HG03039 (cell line): Measurements from ENCODE around the gene FUBP1.
"Not testable (repeated sequence)": the region's sequence is repeated elsewhere in the genome, so short reads cannot be mapped to it uniquely, and the experiment has no call there.

Experiments used
- ATAC-seq: cut with Tn5 transposase; IDR thresholded peaks from one replicate; pipeline ENCODE4 v1.9.1; 2021; ENCODE audit warnings: mild to moderate bottlenecking, moderate library complexity; ENCODE audit not compliant: unreplicated experiment

FUBP1 gene

GRCh38 chr1:77978969-77979876, at the start of gene FUBP1:
Gene FUBP1 (minus strand): TSS chr1:77979072. CDS start chr1:77979004, 68 bp downstream.
- peak; percentile 72 for ATAC-seq

- ATAC-seq: not testable (repeated sequence)
Measured at GRCh38 chr1:78021134-78021533, 42.3 kb upstream of the FUBP1 start.

- ATAC-seq: no peak
Measured at GRCh38 chr1:78019024-78019423, 40.2 kb upstream of the FUBP1 start.

- no peak for ATAC-seq
Measured at GRCh38 chr1:78015148-78015547, 36.3 kb upstream of the FUBP1 start.

GRCh38 chr1:78011050-78011449, 32.2 kb upstream of the FUBP1 start:
- ATAC-seq: no peak

GRCh38 chr1:78009836-78010235, 31.0 kb upstream of the FUBP1 start:
- ATAC-seq: no peak

GRCh38 chr1:78009276-78009675, 30.4 kb upstream of the FUBP1 start:
- ATAC-seq: no peak

- no peak for ATAC-seq
Measured at GRCh38 chr1:78007677-78008341, 28.9 kb upstream of the FUBP1 start.

GRCh38 chr1:78006521-78006920, 27.6 kb upstream of the FUBP1 start:
- no peak for ATAC-seq

GRCh38 chr1:78005755-78006154, 26.9 kb upstream of the FUBP1 start:
- ATAC-seq: no peak

GRCh38 chr1:78005448-78005722, 26.5 kb upstream of the FUBP1 start:
- ATAC-seq: no peak

GRCh38 chr1:78004719-78005447, 26.0 kb upstream of the FUBP1 start, which contains the start of gene DNAJB4:
Gene DNAJB4 (plus strand): TSS chr1:78004939. CDS start chr1:78005111, 172 bp downstream.
- peak; percentile 99 for ATAC-seq

GRCh38 chr1:78003882-78004718, 25.2 kb upstream of the FUBP1 start:
- ATAC-seq: peak; percentile 48

GRCh38 chr1:78003070-78003746, 24.3 kb upstream of the FUBP1 start:
- no peak for ATAC-seq

GRCh38 chr1:78000536-78000935, 21.7 kb upstream of the FUBP1 start:
- ATAC-seq: not testable (repeated sequence)

GRCh38 chr1:77996734-77997133, 17.9 kb upstream of the FUBP1 start:
- no peak for ATAC-seq

- no peak for ATAC-seq
Measured at GRCh38 chr1:77994117-77994705, 15.3 kb upstream of the FUBP1 start.

GRCh38 chr1:77991638-77992037, 12.8 kb upstream of the FUBP1 start:
- no peak for ATAC-seq

- ATAC-seq: no peak
Measured at GRCh38 chr1:77990629-77991204, 11.8 kb upstream of the FUBP1 start.
